HEK293T (cell line): Measurements from ENCODE around the gene GALNS.

Experiments used
- BHLHE40 ChIP-seq: fragments of 450-650 bp; IDR thresholded peaks from 2 replicates; pipeline ENCODE4 v1.6.1; 2016; ENCODE audit warnings: mild to moderate bottlenecking, moderate library complexity, borderline replicate concordance
- ELF4 ChIP-seq: fragments of 450-650 bp; IDR thresholded peaks from 2 replicates; pipeline ENCODE4 v1.6.1; 2017; ENCODE audit warnings: antibody characterized with exemption
- FOXA1 ChIP-seq: fragments of 450-650 bp; IDR thresholded peaks from 2 replicates; pipeline ENCODE4 v1.6.1; 2016; ENCODE audit warnings: mild to moderate bottlenecking
- FOXM1 ChIP-seq: fragments of 450-650 bp; IDR thresholded peaks from 2 replicates; pipeline ENCODE4 v1.6.1; 2017; ENCODE audit warnings: mild to moderate bottlenecking, borderline replicate concordance
- LEF1 ChIP-seq: fragments of 450-650 bp; IDR thresholded peaks from 2 replicates; pipeline ENCODE4 v1.6.1; 2017; ENCODE audit warnings: mild to moderate bottlenecking, borderline replicate concordance
- NFRKB ChIP-seq: fragments of 450-650 bp; IDR thresholded peaks from 2 replicates; pipeline ENCODE4 v1.6.1; 2016; ENCODE audit warnings: mild to moderate bottlenecking, moderate library complexity
- PKNOX1 ChIP-seq: fragments of 450-650 bp; IDR thresholded peaks from 2 replicates; pipeline ENCODE4 v1.6.1; 2016
- SUZ12 ChIP-seq: fragments of 450-650 bp; IDR thresholded peaks from 2 replicates; pipeline ENCODE4 v1.6.1; 2016; ENCODE audit warnings: mild to moderate bottlenecking

- TF ChIP-seq FOXM1 (no peak), SUZ12 (no peak), FOXA1 (no peak), BHLHE40 (no peak), LEF1 (no peak), NFRKB (no peak), PKNOX1 (no peak), ELF4 (no peak)
These were observed 6.1 kb downstream of the GALNS start for GRCh38 chr16:88850531-88851199.
